ENCODE data around the gene TMEM167A.

GRCh38 chr5:83049370-83049885 is 27.8 kb downstream of the TMEM167A start:
- TF ChIP-seq CTCF (IDR thresholded peaks at IDR 0.05) (no peak), EP300 (IDR thresholded peaks at IDR 0.05) (no peak), POLR2A (IDR thresholded peaks at IDR 0.05) (no peak)

Data from stomach (tissue), 4 donors.